ENCODE data around the gene CYBA.
A peak's percentile ranks its signal among the peaks of the same experiment; 100 is the strongest.

CYBA gene

DNA sequence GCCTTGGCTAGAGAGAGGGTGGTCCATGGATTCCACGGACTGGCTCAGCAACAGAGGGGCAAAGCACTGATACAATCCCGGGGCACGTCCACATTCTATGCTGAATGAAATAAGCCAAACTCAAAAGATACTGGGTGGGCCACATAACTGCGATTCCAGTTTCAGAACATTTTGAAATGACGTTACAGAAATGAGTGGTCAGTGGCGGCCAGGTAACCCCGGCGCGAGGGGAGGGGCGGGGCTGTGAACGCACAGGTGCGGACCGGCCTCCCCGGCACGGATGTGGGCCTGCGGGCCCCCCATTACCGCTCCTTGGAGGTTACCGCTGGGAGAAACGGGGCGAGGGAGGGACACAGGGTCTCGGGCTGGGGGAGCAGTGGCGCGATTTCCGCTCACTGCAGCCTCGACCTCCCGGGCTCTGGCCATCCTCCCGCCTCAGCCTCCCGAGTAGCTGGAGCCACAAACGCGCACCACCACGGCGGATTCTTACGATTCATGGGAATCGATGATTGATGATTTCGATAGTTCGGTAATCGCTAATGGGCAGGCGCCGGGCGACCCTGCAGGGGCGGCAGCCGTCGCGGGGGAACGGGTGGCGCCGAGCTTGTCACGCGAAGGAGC, 11.5 kb upstream of the CYBA start:
- peak overlapping the region; percentile 87 for H3K4me3 ChIP-seq (ENCODE audit: low read length)
- no peak for DNase-seq (ENCODE audit: low read depth)
- TF ChIP-seq, protein P1, sequence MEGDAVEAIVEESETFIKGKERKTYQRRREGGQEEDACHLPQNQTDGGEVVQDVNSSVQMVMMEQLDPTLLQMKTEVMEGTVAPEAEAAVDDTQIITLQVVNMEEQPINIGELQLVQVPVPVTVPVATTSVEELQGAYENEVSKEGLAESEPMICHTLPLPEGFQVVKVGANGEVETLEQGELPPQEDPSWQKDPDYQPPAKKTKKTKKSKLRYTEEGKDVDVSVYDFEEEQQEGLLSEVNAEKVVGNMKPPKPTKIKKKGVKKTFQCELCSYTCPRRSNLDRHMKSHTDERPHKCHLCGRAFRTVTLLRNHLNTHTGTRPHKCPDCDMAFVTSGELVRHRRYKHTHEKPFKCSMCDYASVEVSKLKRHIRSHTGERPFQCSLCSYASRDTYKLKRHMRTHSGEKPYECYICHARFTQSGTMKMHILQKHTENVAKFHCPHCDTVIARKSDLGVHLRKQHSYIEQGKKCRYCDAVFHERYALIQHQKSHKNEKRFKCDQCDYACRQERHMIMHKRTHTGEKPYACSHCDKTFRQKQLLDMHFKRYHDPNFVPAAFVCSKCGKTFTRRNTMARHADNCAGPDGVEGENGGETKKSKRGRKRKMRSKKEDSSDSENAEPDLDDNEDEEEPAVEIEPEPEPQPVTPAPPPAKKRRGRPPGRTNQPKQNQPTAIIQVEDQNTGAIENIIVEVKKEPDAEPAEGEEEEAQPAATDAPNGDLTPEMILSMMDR (conservative IDR thresholded peaks at IDR 0.05; ENCODE audit: low read depth, low read length): no peak

DNA sequence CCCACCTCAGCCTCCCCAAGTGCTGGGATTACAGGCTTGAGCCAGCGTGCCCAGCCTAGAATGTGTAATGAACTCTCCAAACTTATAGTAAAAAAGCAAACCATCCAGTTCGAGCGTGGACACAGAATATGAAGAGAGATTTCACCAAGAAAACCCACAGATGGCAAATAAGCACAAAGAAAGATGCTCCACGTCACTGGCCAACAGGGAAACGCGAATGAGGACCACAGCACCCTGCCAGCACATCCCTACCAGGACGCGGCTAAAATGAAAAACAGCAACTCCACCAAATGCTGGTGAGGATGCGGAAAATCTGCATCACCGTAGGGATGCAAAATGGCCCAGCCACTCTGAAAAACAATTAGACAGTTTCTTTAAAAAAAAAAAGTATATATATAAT, 10.6 kb upstream of the CYBA start:
- peak overlapping the region; percentile 87 for H3K4me3 ChIP-seq (ENCODE audit: low read length)
- TF ChIP-seq, protein P1 (conservative IDR thresholded peaks at IDR 0.05; ENCODE audit: low read depth, low read length): no peak
- no peak for DNase-seq (ENCODE audit: low read depth)

DNA sequence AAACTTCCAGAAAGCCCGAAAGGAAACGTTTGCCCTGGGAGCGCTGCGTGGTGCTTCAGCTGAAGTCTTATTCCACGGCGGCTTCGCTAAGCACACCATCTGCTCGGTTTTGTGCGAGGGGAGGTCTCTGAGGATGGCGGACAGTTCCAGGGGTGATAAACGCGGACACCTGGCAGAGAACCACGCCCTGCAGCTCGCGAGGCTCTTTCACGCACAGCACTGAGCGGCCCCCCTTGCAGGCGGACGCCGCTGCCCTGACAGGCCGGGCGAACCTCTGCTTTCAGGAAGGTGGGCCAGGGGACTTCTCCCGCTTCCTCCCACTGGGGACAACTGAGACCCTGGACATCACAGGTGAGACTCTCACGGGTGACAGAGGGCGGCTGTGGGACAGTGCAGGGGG, 8.3 kb upstream of the CYBA start:
- no peak overlapping the region for H3K4me3 ChIP-seq (ENCODE audit: low read length)
- DNase-seq (ENCODE audit: low read depth): no peak
- TF ChIP-seq, protein P1 (conservative IDR thresholded peaks at IDR 0.05; ENCODE audit: low read depth, low read length): no peak

DNA sequence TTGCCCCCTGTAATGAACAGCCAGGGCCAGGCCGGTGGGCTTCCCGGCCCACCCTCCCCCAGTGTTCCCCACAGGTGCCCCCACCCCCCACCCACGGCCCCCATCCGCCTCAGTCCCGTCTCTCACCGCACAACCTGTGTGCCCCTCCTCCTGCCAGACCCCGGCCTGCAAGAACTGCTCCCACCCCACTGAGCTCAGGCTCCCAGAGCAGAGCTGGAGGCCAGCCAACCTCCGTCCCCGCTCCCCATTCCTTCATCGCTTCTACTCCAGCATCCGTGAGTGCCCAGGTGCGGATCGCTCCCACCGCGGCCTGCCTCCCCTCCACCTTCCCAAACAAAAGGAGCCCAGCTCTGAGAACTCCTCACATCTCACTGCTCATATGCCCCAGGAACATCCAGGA, 7.9 kb upstream of the CYBA start:
- DNase-seq (ENCODE audit: low read depth): no peak
- H3K4me3 ChIP-seq (ENCODE audit: low read length): no peak overlapping the region
- TF ChIP-seq, protein P1 (conservative IDR thresholded peaks at IDR 0.05; ENCODE audit: low read depth, low read length): no peak

DNA sequence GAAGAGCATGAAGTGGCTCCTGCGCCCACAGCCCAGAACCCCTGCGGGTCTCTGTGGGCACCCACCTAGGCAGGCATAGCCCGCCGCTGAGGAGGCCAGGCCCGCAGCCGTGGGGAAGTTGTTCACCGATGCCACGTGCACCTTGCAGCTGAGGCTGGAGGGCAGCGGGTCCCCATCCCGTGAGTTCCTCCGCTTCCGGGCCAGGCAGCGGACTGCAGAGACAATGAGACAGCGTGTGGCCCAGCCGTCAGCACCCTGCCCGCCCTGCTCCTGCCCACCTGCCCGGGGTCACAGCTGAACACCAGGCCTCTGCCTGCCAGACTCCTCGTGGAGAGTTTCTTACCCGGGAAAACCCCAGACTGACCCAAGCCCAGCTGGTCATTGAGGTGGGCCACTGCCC, 6.5 kb upstream of the CYBA start:
- DNase-seq (ENCODE audit: low read depth): no peak
- TF ChIP-seq, protein P1 (conservative IDR thresholded peaks at IDR 0.05; ENCODE audit: low read depth, low read length): no peak
- H3K4me3 ChIP-seq (ENCODE audit: low read length): no peak overlapping the region

DNA sequence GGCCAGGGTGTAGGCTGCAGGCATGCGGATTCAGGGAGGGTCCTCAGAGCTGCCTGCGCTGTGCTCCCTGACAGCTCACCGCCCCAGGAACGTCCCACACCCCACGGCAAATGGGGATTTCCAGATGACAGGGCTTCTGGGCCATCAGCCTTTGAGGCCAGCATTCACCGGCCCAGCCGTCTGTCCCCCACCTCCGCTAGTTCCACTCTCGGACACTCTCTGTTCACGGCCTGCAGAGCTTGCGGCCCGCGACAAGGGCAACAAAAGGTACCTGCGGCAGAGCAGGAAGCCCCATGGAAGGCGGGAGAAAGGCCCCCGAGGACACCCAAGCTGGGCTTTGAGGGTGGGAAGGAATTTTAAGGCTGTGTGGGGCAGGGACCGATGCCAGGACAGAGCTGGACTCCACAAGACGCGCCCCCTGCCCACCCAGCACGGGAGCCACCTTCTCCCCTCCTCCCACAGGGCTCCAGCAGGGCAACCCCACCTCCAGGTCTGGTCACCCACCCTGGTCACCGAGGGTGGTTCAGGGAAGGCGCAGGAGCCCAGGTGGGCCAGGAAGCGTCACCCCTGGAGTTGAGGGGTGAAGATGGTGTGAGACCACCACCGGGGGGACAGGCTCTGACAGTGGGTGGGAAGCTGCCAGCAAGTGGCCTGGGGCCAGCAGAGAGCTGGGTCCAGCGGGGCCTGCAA, 5.6 kb upstream of the CYBA start:
- H3K4me3 ChIP-seq (ENCODE audit: low read length): no peak overlapping the region
- DNase-seq (ENCODE audit: low read depth): no peak
- TF ChIP-seq, protein P1 (conservative IDR thresholded peaks at IDR 0.05; ENCODE audit: low read depth, low read length): no peak

DNA sequence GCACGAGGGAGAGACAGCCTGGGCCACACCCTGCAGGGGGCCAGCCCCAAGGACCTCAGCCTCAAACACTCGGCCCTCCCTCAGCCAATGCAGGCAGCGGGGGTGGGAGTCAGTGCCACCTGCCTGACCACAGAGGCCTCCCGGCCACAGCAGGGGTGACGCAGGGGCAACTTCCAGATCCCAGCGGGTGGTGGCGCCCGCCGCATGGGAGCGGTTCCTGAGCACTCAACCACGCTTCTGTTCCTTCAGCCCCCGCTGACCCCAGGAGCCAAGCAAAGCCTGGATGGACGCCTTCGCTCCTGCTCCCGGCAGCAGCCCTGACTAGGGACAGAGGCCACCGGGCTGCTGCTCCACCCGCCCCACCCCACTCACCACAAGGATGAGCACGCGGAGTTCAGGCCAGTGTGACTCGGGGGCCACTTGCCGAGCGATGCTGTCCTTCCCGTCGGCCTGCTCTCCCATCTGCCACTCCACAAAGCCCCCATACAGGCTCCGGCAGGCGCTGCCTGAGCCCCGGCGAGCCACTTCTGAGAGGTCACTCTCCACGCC, 5.0 kb upstream of the CYBA start:
- H3K4me3 ChIP-seq (ENCODE audit: low read length): no peak overlapping the region
- no peak for DNase-seq (ENCODE audit: low read depth)
- TF ChIP-seq, protein P1 (conservative IDR thresholded peaks at IDR 0.05; ENCODE audit: low read depth, low read length): no peak

All from retinal pigment epithelial cell (primary cell).